DMS 273 (cell line): Measurements from ENCODE around the gene IMP3.
"Not testable (repeated sequence)": the region's sequence is repeated elsewhere in the genome, so short reads cannot be mapped to it uniquely, and the experiment has no call there.

Experiments
- DNase-seq: peaks from one replicate; lab custom pipeline; 2025; ENCODE audit not compliant: unreplicated experiment; lab: John Stamatoyannopoulos, UW

The IMP3 gene

GRCh38 chr15:75639709-75640482 lies at the start of gene IMP3:
TSS of gene IMP3 (minus strand) at chr15:75640224. CDS start at chr15:75640168, 56 bp downstream.
- peak; percentile 98 for DNase-seq

GRCh38 chr15:75689429-75689828 lies 49.4 kb upstream of the IMP3 start:
- DNase-seq = not testable (repeated sequence)

GRCh38 chr15:75688831-75689230 lies 48.8 kb upstream of the IMP3 start:
- no peak for DNase-seq

GRCh38 chr15:75688278-75688557 lies 48.2 kb upstream of the IMP3 start:
- no peak for DNase-seq

GRCh38 chr15:75687486-75688277 lies 47.7 kb upstream of the IMP3 start:
- no peak for DNase-seq

- peak; percentile 76 for DNase-seq
These were observed 46.2 kb upstream of the IMP3 start for GRCh38 chr15:75686212-75686642.

- no peak for DNase-seq
These were observed 45.2 kb upstream of the IMP3 start for GRCh38 chr15:75685195-75685594.

GRCh38 chr15:75684648-75685047 lies 44.6 kb upstream of the IMP3 start:
- no peak for DNase-seq

GRCh38 chr15:75683646-75684312 lies 43.8 kb upstream of the IMP3 start:
- DNase-seq = peak; percentile 75

- DNase-seq = no peak
These were observed 42.4 kb upstream of the IMP3 start for GRCh38 chr15:75682181-75683135.

- DNase-seq = no peak
These were observed 40.2 kb upstream of the IMP3 start for GRCh38 chr15:75680007-75680789.

- DNase-seq = not testable (repeated sequence)
These were observed 38.3 kb upstream of the IMP3 start for GRCh38 chr15:75678324-75678690.

GRCh38 chr15:75677465-75678323 lies 37.7 kb upstream of the IMP3 start:
- no peak for DNase-seq

- DNase-seq = no peak
These were observed 36.9 kb upstream of the IMP3 start for GRCh38 chr15:75676688-75677464.

GRCh38 chr15:75675579-75676404 lies 35.8 kb upstream of the IMP3 start:
- no peak for DNase-seq

- DNase-seq = no peak
These were observed 34.3 kb upstream of the IMP3 start for GRCh38 chr15:75674366-75674765.

GRCh38 chr15:75673426-75674235 lies 33.6 kb upstream of the IMP3 start:
- DNase-seq = peak; percentile 35
